H1 (cell line): ENCODE results near the gene ENSA. TPM values are rescaled to one million over a fixed set of nuclear protein-coding genes. Genes with fewer than 3 reads are reported as not detected.

Source experiments
- CTCF ChIA-PET: fragments of 300-600 bp; sonication (Branson Sonifier 250); formaldehyde crosslinking; loops from one replicate; lab custom pipeline; 2021; ENCODE audit not compliant: partially characterized antibody; lab: Charles Lee
- POLR2A ChIA-PET: fragments of 300-600 bp; sonication (Branson Sonifier 250); formaldehyde crosslinking; loops from one replicate; lab custom pipeline; 2021; ENCODE audit warnings: inconsistent platforms; ENCODE audit not compliant: partially characterized antibody; lab: Charles Lee
- DNase-seq, 2 experiments: peaks; one replicate each; pipeline versions ENCODE4 v3.0.0 to v3.0.0-alpha.2; 2010 to 2022; ENCODE audit warnings: low spot score in 2 of 2, low read depth in 1 of 2, mixed read lengths in 1 of 2
- FAIRE-seq: peaks from 2 replicates; lab custom pipeline; 2011; peaks lifted over from hg19 to GRCh38; lab: Jason Lieb, UNC
- H2AFZ ChIP-seq: 2 replicates; pipeline ENCODE4 v1.8.1; 2012; ENCODE audit warnings: low read length, inconsistent platforms
- H2AK5ac ChIP-seq: 2 replicates; pipeline ENCODE4 v1.6.1; 2013; ENCODE audit warnings: low read depth, low read length
- H2BK120ac ChIP-seq: replicated peaks from 2 replicates; pipeline ENCODE3; 2013; ENCODE audit warnings: low read depth, low read length, inconsistent platforms
- H2BK12ac ChIP-seq: 2 replicates; pipeline ENCODE4 v1.6.1; 2013; ENCODE audit warnings: low read depth, low read length
- H2BK15ac ChIP-seq: 2 replicates; pipeline ENCODE4 v1.6.1; 2013; ENCODE audit warnings: low read length
- H2BK20ac ChIP-seq: 2 replicates; pipeline ENCODE4 v1.6.1; 2013; ENCODE audit warnings: low read length
- H2BK5ac ChIP-seq: 2 replicates; pipeline ENCODE4 v1.6.1; 2013; ENCODE audit warnings: low read depth, low read length
- H3K14ac ChIP-seq: 2 replicates; pipeline ENCODE4 v1.6.1; 2013; ENCODE audit warnings: inconsistent platforms; ENCODE audit not compliant: insufficient read length
- H3K18ac ChIP-seq: 2 replicates; pipeline ENCODE4 v1.6.1; 2013; ENCODE audit warnings: low read length; ENCODE audit errors: extremely low read depth
- H3K23ac ChIP-seq: 2 replicates; pipeline ENCODE4 v1.6.1; 2013; ENCODE audit warnings: inconsistent platforms; ENCODE audit not compliant: insufficient read length
- H3K23me2 ChIP-seq: 2 replicates; pipeline ENCODE4 v1.6.1; 2013; ENCODE audit warnings: low read depth, low read length
- H3K27ac ChIP-seq: 2 replicates; pipeline ENCODE4 v1.6.1; 2011; ENCODE audit warnings: low read depth, low read length, inconsistent platforms
- H3K27me3 ChIP-seq, 4 experiments: replicated peaks in 1 of 4; 1 replicate in 1 of 4; 2 replicates in 3 of 4; pipeline versions ENCODE4 v1.6.1 to v1.8.1; 2011 to 2013; ENCODE audit warnings: low read length in 3 of 4, mild to moderate bottlenecking in 3 of 4, inconsistent platforms in 2 of 4, mixed read lengths in 2 of 4, moderate library complexity in 1 of 4; ENCODE audit not compliant: control insufficient read depth in 3 of 4, insufficient read depth in 3 of 4; ENCODE audit errors: extremely low read depth in 1 of 4
- H3K36me3 ChIP-seq, 4 experiments: 2 replicates each; pipeline versions ENCODE4 v1.6.1 to v1.8.1; 2011 to 2013; ENCODE audit warnings: mild to moderate bottlenecking in 4 of 4, low read length in 3 of 4, moderate library complexity in 2 of 4, control low read depth in 1 of 4, inconsistent platforms in 1 of 4; ENCODE audit not compliant: insufficient read depth in 4 of 4, control insufficient read depth in 2 of 4
- H3K4ac ChIP-seq: replicated peaks from 2 replicates; pipeline ENCODE3; 2013; ENCODE audit warnings: low read length, low read depth, mixed read lengths, inconsistent platforms; ENCODE audit not compliant: insufficient read length
- H3K4me1 ChIP-seq, 4 experiments: replicated peaks in 1 of 4; 1 replicate in 1 of 4; 2 replicates in 3 of 4; pipeline versions ENCODE4 v1.6.1 to v1.8.1; 2011 to 2013; ENCODE audit warnings: low read length in 3 of 4, inconsistent platforms in 2 of 4, mixed read lengths in 1 of 4; ENCODE audit not compliant: insufficient read depth in 4 of 4, control insufficient read depth in 3 of 4
- H3K4me2 ChIP-seq, 2 experiments: 2 replicates each; pipeline versions ENCODE4 v1.6.1 to v1.8.1; 2011 to 2013; ENCODE audit warnings: low read depth in 2 of 2, low read length in 2 of 2, control low read depth in 1 of 2, inconsistent platforms in 1 of 2, mild to moderate bottlenecking in 1 of 2; ENCODE audit not compliant: insufficient read depth in 1 of 2
- H3K4me3 ChIP-seq, 4 experiments: fragments of 200-600, 300-600 bp in 1 of 4; sonication (generic), shearing (Covaris generic), sonication (Bioruptor Twin) in 1 of 4; 2 replicates each; pipeline versions ENCODE4 v1.5.1 to v1.8.1; 2011 to 2016; ENCODE audit warnings: low read length in 4 of 4, low read depth in 3 of 4, control low read depth in 2 of 4, inconsistent platforms in 2 of 4, mild to moderate bottlenecking in 2 of 4, mixed read lengths in 1 of 4, moderate library complexity in 1 of 4; ENCODE audit not compliant: insufficient read depth in 2 of 4; ENCODE audit errors: extremely low read depth in 1 of 4
- H3K56ac ChIP-seq: replicated peaks from 2 replicates; pipeline ENCODE3; 2013; ENCODE audit warnings: low read depth, mild to moderate bottlenecking, mixed read lengths, low read length, inconsistent platforms; ENCODE audit not compliant: insufficient read length
- H3K79me1 ChIP-seq: 2 replicates; pipeline ENCODE4 v1.6.1; 2013; ENCODE audit warnings: low read depth, low read length, control low read depth
- H3K79me2 ChIP-seq, 2 experiments: 2 replicates each; pipeline versions ENCODE4 v1.6.1 to v1.8.1; 2012 to 2013; ENCODE audit warnings: low read length in 2 of 2, mild to moderate bottlenecking in 2 of 2, inconsistent platforms in 1 of 2; ENCODE audit not compliant: insufficient read depth in 2 of 2, control insufficient read depth in 1 of 2
- H3K9ac ChIP-seq, 4 experiments: replicated peaks in 1 of 4; 1 replicate in 1 of 4; 2 replicates in 3 of 4; pipeline versions ENCODE4 v1.6.1 to v1.8.1; 2011 to 2013; ENCODE audit warnings: low read depth in 3 of 4, low read length in 3 of 4, control low read depth in 2 of 4, mild to moderate bottlenecking in 2 of 4, moderate library complexity in 2 of 4, inconsistent platforms in 1 of 4; ENCODE audit errors: extremely low read depth in 1 of 4
- H3K9me3 ChIP-seq, 2 experiments: 2 replicates each; pipeline versions ENCODE4 v1.6.1 to v1.8.1; 2012 to 2013; ENCODE audit warnings: mild to moderate bottlenecking in 2 of 2, moderate library complexity in 2 of 2, control low read depth in 1 of 2, inconsistent platforms in 1 of 2, low read depth in 1 of 2, low read length in 1 of 2, mixed read lengths in 1 of 2; ENCODE audit not compliant: insufficient read depth in 2 of 2
- H4K20me1 ChIP-seq, 2 experiments: replicated peaks in 1 of 2; 2 replicates each; pipeline versions ENCODE3 to v1.8.1; 2011 to 2013; ENCODE audit warnings: inconsistent platforms in 2 of 2, low read length in 2 of 2, mild to moderate bottlenecking in 1 of 2; ENCODE audit not compliant: insufficient read depth in 2 of 2, control insufficient read depth in 1 of 2
- H4K5ac ChIP-seq: 2 replicates; pipeline ENCODE4 v1.6.1; 2013; ENCODE audit warnings: low read length, low read depth, mixed read lengths, inconsistent platforms; ENCODE audit not compliant: insufficient read length
- H4K8ac ChIP-seq: 2 replicates; pipeline ENCODE4 v1.8.0; 2013; ENCODE audit warnings: mild to moderate bottlenecking, moderate library complexity, low read length, inconsistent platforms; ENCODE audit not compliant: insufficient read depth; ENCODE audit errors: extremely low read depth
- H4K91ac ChIP-seq: replicated peaks from 2 replicates; pipeline ENCODE3; 2013; ENCODE audit warnings: low read length, mixed read lengths, inconsistent platforms; ENCODE audit not compliant: insufficient read length
- CHD1 ChIP-seq: IDR thresholded peaks from 2 replicates; pipeline ENCODE4 v1.6.1; 2012; ENCODE audit warnings: low read depth, low read length, improper control_type of control experiment
- EP300 ChIP-seq, 2 experiments: IDR thresholded peaks; 1 replicate in 1 of 2; 2 replicates in 1 of 2; pipeline ENCODE4 v1.6.1; 2011 to 2012; ENCODE audit warnings: low read depth in 2 of 2, low read length in 2 of 2, mild to moderate bottlenecking in 2 of 2, borderline replicate concordance in 1 of 2, inconsistent platforms in 1 of 2, moderate library complexity in 1 of 2
- EZH2 ChIP-seq: fragments of 200-600 bp; sonication (generic); IDR thresholded peaks from 2 replicates; pipeline ENCODE4 v1.7.1; 2012; ENCODE audit warnings: low read depth, mild to moderate bottlenecking, moderate library complexity, low read length, inconsistent platforms; ENCODE audit not compliant: severe bottlenecking
- NRF1 ChIP-seq: IDR thresholded peaks from 2 replicates; pipeline ENCODE4 v1.6.1; 2011; ENCODE audit warnings: mild to moderate bottlenecking, low read depth, low read length, improper control_type of control experiment
- POLR2A ChIP-seq, 2 experiments: IDR thresholded peaks; 1 replicate in 1 of 2; 2 replicates in 1 of 2; pipeline ENCODE4 v1.6.1; 2011; ENCODE audit warnings: low read depth in 2 of 2, low read length in 2 of 2, mild to moderate bottlenecking in 2 of 2; ENCODE audit errors: control extremely low read depth in 1 of 2
- POLR2AphosphoS5 ChIP-seq: IDR thresholded peaks from 2 replicates; pipeline ENCODE4 v1.6.1; 2011; ENCODE audit warnings: low read depth, low read length
- RAD21 ChIP-seq, 2 experiments: IDR thresholded peaks in 1 of 2; conservative IDR thresholded peaks in 1 of 2; 2 replicates each; pipeline ENCODE4 v1.6.1; 2011; ENCODE audit warnings: low read depth in 2 of 2, low read length in 2 of 2, improper control_type of control experiment in 1 of 2, inconsistent platforms in 1 of 2, mild to moderate bottlenecking in 1 of 2, moderate library complexity in 1 of 2
- SIN3A ChIP-seq, 2 experiments: IDR thresholded peaks in 1 of 2; conservative IDR thresholded peaks in 1 of 2; 2 replicates each; pipeline ENCODE4 v1.6.1; 2011 to 2012; ENCODE audit warnings: low read length in 2 of 2, improper control_type of control experiment in 1 of 2, low read depth in 1 of 2, mild to moderate bottlenecking in 1 of 2
- SUZ12 ChIP-seq: fragments of 200-600 bp; sonication (generic); IDR thresholded peaks from 2 replicates; pipeline ENCODE4 v1.6.1; 2012; ENCODE audit warnings: mild to moderate bottlenecking, inconsistent platforms, low read length, moderate library complexity, mixed read lengths
- TCF12 ChIP-seq: IDR thresholded peaks from 2 replicates; pipeline ENCODE4 v1.6.1; 2011; ENCODE audit warnings: low read depth, mild to moderate bottlenecking, low read length
- YY1 ChIP-seq: IDR thresholded peaks from 2 replicates; pipeline ENCODE4 v1.6.1; 2011; ENCODE audit warnings: low read depth, mild to moderate bottlenecking, low read length
- WGBS, 2 experiments: shearing (Covaris generic) in 1 of 2; methylation state at CpG; one replicate each; pipeline versions ENCODE4 v1.1.6 to v1.1.7; 2013 to 2015; ENCODE audit warnings: low lambda C conversion rate in 2 of 2, mixed read lengths in 2 of 2, inconsistent platforms in 1 of 2, low coverage in 1 of 2, missing lambda C conversion rate in 1 of 2; ENCODE audit not compliant: insufficient replicate concordance in 2 of 2, insufficient coverage in 1 of 2, insufficient read length in 1 of 2; ENCODE audit errors: extremely low coverage in 1 of 2, missing lambda C conversion rate in 1 of 2; 5-methylcytosine and 5-hydroxymethylcytosine counted together
- polyA plus RNA-seq, 7 experiments: library from polyadenylated mRNA; depleted of rRNA in 3 of 7; stranded (reverse) in 5 of 7; unstranded in 2 of 7; fragments of >200 nt in 5 of 7; fragments of 200-250 nt in 2 of 7; gene quantifications; 1 replicate in 5 of 7; 2 replicates in 1 of 7; 4 replicates in 1 of 7; pipeline versions ENCODE4 v1.2.1 to v1.2.3, GENCODE V29; 2011 to 2013; ENCODE audit warnings: missing spikeins in 2 of 7, mixed read lengths in 2 of 7
- total RNA-seq: library from RNA; stranded (reverse); fragmentation: NEBNext Ultra II Directional; extraction: Animal tissue kit (Norgen Biotek cat#: 25700); gene quantifications from 2 replicates; pipeline ENCODE4 v1.2.1, GENCODE V29; 2021

The ENSA gene
- total and polyA plus RNA-seq, 2 of the 8 experiments (the other 6 are each of a cell fraction or from before 2014, with no cell fraction given), result 48.2 to 229 TPM

- WGBS, 2 experiments, result 65% methylated on average over 2 of the region's 2 CpGs; no CpG with 5 or more reads in 1 of the 2 experiments
- Histone ChIP-seq H2AK5ac (no peak overlapping the region), H3K4me3 (peak overlapping the region; percentile 100), H3K4me1 (peaks cover 5 to 25% (median 16%) of the 10 kb centered on the region in 4 experiments), H3K18ac (no peak overlapping the region), H3K4me2 (peak overlapping the region; percentile 72 to 78), H3K23me2 (peaks cover 9% of the 10 kb centered on the region), H3K36me3 (peaks cover 25 to 66% (median 41%) of the 10 kb centered on the region in 4 experiments), H3K9me3 (no peaks in the 10 kb centered on the region), H2AFZ (no peak overlapping the region), H3K56ac (no peak overlapping the region), H3K79me1 (peaks cover 2% of the 10 kb centered on the region), H2BK12ac (no peak overlapping the region), H2BK15ac (no peak overlapping the region), H2BK5ac (no peak overlapping the region; the same call in 1 of the 2 replicates), H3K27me3 (no peaks in the 10 kb centered on the region), H2BK20ac (no peak overlapping the region), H3K27ac (no peak overlapping the region), H3K9ac (peak overlapping the region; percentile 9 to 75 (median 46)), H4K91ac (no peak overlapping the region), H4K5ac (no peak overlapping the region), H4K8ac (no peak overlapping the region), H3K23ac (no peak overlapping the region), H4K20me1 (peaks cover 29 to 35% of the 10 kb centered on the region in 2 experiments), H3K14ac (no peak overlapping the region), H3K79me2 (peaks cover 38 to 68% of the 10 kb centered on the region in 2 experiments), H3K4ac (no peak overlapping the region), H2BK120ac (no peak overlapping the region)
- no peak for FAIRE-seq
- POLR2A ChIA-PET, result interaction anchor here (0.6 to 43.7 kb wide), 11 partner anchors 8 to 460 kb away, joined by 3 to 1380 read pairs (median 7); partner anchors contain the start of genes ADAMTSL4, BNIPL, ENSA and TARS2
- CTCF ChIA-PET, result interaction anchor here (1.1 to 2.7 kb wide), 5 partner anchors 10 to 44 kb away, joined by 3 to 16 read pairs (median 5); no protein-coding TSS in a partner anchor
- DNase-seq, result no peak
- TF ChIP-seq SIN3A (conservative IDR thresholded peaks at IDR 0.05 in 1 of 2, IDR thresholded peaks at IDR 0.05 in 1 of 2; ENCODE audit: low read depth in 1 of 2, low read length in 2 of 2) (no peak), POLR2AphosphoS5 (peak; percentile 27; the same call in 1 of the 2 replicates), TCF12 (no peak), POLR2A (IDR thresholded peaks at IDR 0.05; ENCODE audit: control extremely low read depth in 1 of 2, low read depth in 2 of 2, low read length in 2 of 2) (peak in 1 of 2 experiments; percentile 61; a peak in 1 of 3 replicates), YY1 (no peak), EZH2 (no peak), RAD21 (IDR thresholded peaks at IDR 0.05 in 1 of 2, conservative IDR thresholded peaks at IDR 0.05 in 1 of 2; ENCODE audit: low read depth in 2 of 2, low read length in 2 of 2) (no peak), NRF1 (no peak), CHD1 (peak; percentile 28; the same call in 1 of the 2 replicates), EP300 (IDR thresholded peaks at IDR 0.05; ENCODE audit: borderline replicate concordance in 1 of 2, low read depth in 2 of 2, low read length in 2 of 2) (no peak), SUZ12 (no peak)
Measured at GRCh38 chr1:150576794-150577556, 52.4 kb downstream of the ENSA start.
